H9 (cell line): Measurements from ENCODE around the gene PYDC1. TPM values are rescaled to one million over a fixed set of nuclear protein-coding genes. Genes with fewer than 3 reads are reported as not detected.

Source experiments
- DNase-seq: peaks from one replicate; pipeline ENCODE4 v3.0.0-alpha.2; 2017
- H2AFZ ChIP-seq: one replicate; pipeline ENCODE4 v1.6.1; 2013; ENCODE audit warnings: mild to moderate bottlenecking, low read length, control low read depth, moderate library complexity
- H2AK5ac ChIP-seq: 2 replicates; pipeline ENCODE4 v1.6.1; 2013; ENCODE audit warnings: low read length, control low read depth, mixed read lengths; ENCODE audit not compliant: insufficient read length
- H2BK120ac ChIP-seq: one replicate; pipeline ENCODE4 v1.6.1; 2013; ENCODE audit warnings: low read depth, mild to moderate bottlenecking, low read length, control low read depth, inconsistent platforms; ENCODE audit not compliant: poor library complexity, severe bottlenecking
- H2BK12ac ChIP-seq: 2 replicates; pipeline ENCODE4 v1.6.1; 2013; ENCODE audit warnings: low read length, control low read depth, mixed read lengths, low read depth; ENCODE audit not compliant: insufficient read length
- H2BK15ac ChIP-seq: 2 replicates; pipeline ENCODE4 v1.6.1; 2013; ENCODE audit warnings: low read depth, low read length, control low read depth
- H2BK20ac ChIP-seq: one replicate; pipeline ENCODE4 v1.6.1; 2013; ENCODE audit warnings: low read depth, mild to moderate bottlenecking, low read length, control low read depth, inconsistent platforms; ENCODE audit not compliant: poor library complexity, severe bottlenecking
- H2BK5ac ChIP-seq: 2 replicates; pipeline ENCODE4 v1.6.1; 2013; ENCODE audit warnings: low read length, control low read depth, mixed read lengths; ENCODE audit not compliant: insufficient read length
- H3K14ac ChIP-seq: 2 replicates; pipeline ENCODE4 v1.6.1; 2013; ENCODE audit warnings: low read length, control low read depth; ENCODE audit not compliant: insufficient read depth
- H3K18ac ChIP-seq: 2 replicates; pipeline ENCODE4 v1.6.1; 2013; ENCODE audit warnings: low read depth, mild to moderate bottlenecking, mixed read lengths, low read length, control low read depth; ENCODE audit not compliant: insufficient read length
- H3K23ac ChIP-seq: 2 replicates; pipeline ENCODE4 v1.6.1; 2013; ENCODE audit warnings: low read length, control low read depth, mixed read lengths, low read depth; ENCODE audit not compliant: insufficient read length
- H3K23me2 ChIP-seq: 2 replicates; pipeline ENCODE4 v1.6.1; 2013; ENCODE audit warnings: low read depth, mild to moderate bottlenecking, mixed read lengths, low read length, control low read depth; ENCODE audit not compliant: insufficient read length, poor library complexity, severe bottlenecking
- H3K27ac ChIP-seq: 2 replicates; pipeline ENCODE4 v1.5.1; 2013; ENCODE audit warnings: low read length, control low read depth, mixed read lengths, low read depth; ENCODE audit not compliant: insufficient read length
- H3K27me3 ChIP-seq: 2 replicates; pipeline ENCODE4 v1.6.1; 2013; ENCODE audit warnings: low read length, control low read depth, inconsistent platforms; ENCODE audit not compliant: insufficient read depth
- H3K4ac ChIP-seq: 2 replicates; pipeline ENCODE4 v1.6.1; 2013; ENCODE audit warnings: low read depth, mild to moderate bottlenecking, control low read depth, inconsistent platforms, low read length, moderate library complexity
- H3K4me1 ChIP-seq: 2 replicates; pipeline ENCODE4 v1.6.1; 2013; ENCODE audit warnings: low read length, control low read depth, inconsistent platforms; ENCODE audit not compliant: insufficient read depth
- H3K4me2 ChIP-seq: 2 replicates; pipeline ENCODE4 v1.6.1; 2013; ENCODE audit warnings: low read length, control low read depth, mixed read lengths; ENCODE audit not compliant: insufficient read length, insufficient read depth
- H3K56ac ChIP-seq: 2 replicates; pipeline ENCODE4 v1.6.1; 2013; ENCODE audit warnings: low read depth, mild to moderate bottlenecking, mixed read lengths, low read length, control low read depth; ENCODE audit not compliant: insufficient read length
- H3K79me1 ChIP-seq: 2 replicates; pipeline ENCODE4 v1.6.1; 2013; ENCODE audit warnings: low read depth, mild to moderate bottlenecking, moderate library complexity, low read length, control low read depth, inconsistent platforms; ENCODE audit not compliant: insufficient read depth, poor library complexity, severe bottlenecking
- H3K79me2 ChIP-seq: 2 replicates; pipeline ENCODE4 v1.6.1; 2013; ENCODE audit warnings: low read length, control low read depth, inconsistent platforms; ENCODE audit not compliant: insufficient read depth
- H3K9ac ChIP-seq: 2 replicates; pipeline ENCODE4 v1.6.1; 2013; ENCODE audit warnings: low read length, control low read depth, mixed read lengths; ENCODE audit not compliant: insufficient read length; ENCODE audit errors: extremely low read depth
- H3K9me3 ChIP-seq: one replicate; pipeline ENCODE4 v1.6.1; 2013; ENCODE audit warnings: low read depth, low read length, inconsistent platforms; ENCODE audit not compliant: control insufficient read depth
- H3T11ph ChIP-seq: one replicate; pipeline ENCODE4 v1.6.1; 2013; ENCODE audit warnings: mild to moderate bottlenecking, low read length, control low read depth, inconsistent platforms
- H4K20me1 ChIP-seq: one replicate; pipeline ENCODE4 v1.6.1; 2013; ENCODE audit not compliant: control insufficient read depth, insufficient read length, insufficient read depth
- H4K5ac ChIP-seq: 2 replicates; pipeline ENCODE4 v1.6.1; 2013; ENCODE audit warnings: low read depth, mild to moderate bottlenecking, mixed read lengths, low read length, control low read depth; ENCODE audit not compliant: insufficient read length
- H4K8ac ChIP-seq: replicated peaks from 2 replicates; pipeline ENCODE4 v1.6.1; 2013; ENCODE audit warnings: low read length, control low read depth, mixed read lengths, low read depth; ENCODE audit not compliant: insufficient read length
- H4K91ac ChIP-seq: 2 replicates; pipeline ENCODE4 v1.6.1; 2013; ENCODE audit warnings: low read depth, mild to moderate bottlenecking, moderate library complexity, mixed read lengths, low read length, control low read depth; ENCODE audit not compliant: insufficient read length
- H3K27ac Mint-ChIP-seq, 3 experiments: 2 replicates in 2 of 3; 3 replicates in 1 of 3; pipeline ENCODE4 v1.8.0; 2020 to 2021; ENCODE audit warnings: mixed read lengths in 3 of 3, mild to moderate bottlenecking in 1 of 3, moderate library complexity in 1 of 3
- H3K27me3 Mint-ChIP-seq: 2 replicates; pipeline ENCODE4 v1.8.0; 2021; ENCODE audit warnings: low read depth, mild to moderate bottlenecking, moderate library complexity, mixed read lengths
- H3K36me3 Mint-ChIP-seq, 3 experiments: 2 replicates in 2 of 3; 3 replicates in 1 of 3; pipeline ENCODE4 v1.8.0; 2020 to 2021; ENCODE audit warnings: low read depth in 3 of 3, mixed read lengths in 3 of 3; ENCODE audit not compliant: insufficient read depth in 1 of 3
- H3K4me1 Mint-ChIP-seq, 2 experiments: 2 replicates each; pipeline ENCODE4 v1.8.0; 2020; ENCODE audit warnings: mixed read lengths in 2 of 2
- H3K4me3 Mint-ChIP-seq, 2 experiments: 2 replicates in 1 of 2; 3 replicates in 1 of 2; pipeline ENCODE4 v1.8.0; 2020 to 2021; ENCODE audit warnings: mild to moderate bottlenecking in 2 of 2, mixed read lengths in 2 of 2, moderate library complexity in 1 of 2
- H3K9me3 Mint-ChIP-seq, 2 experiments: 2 replicates in 1 of 2; 3 replicates in 1 of 2; pipeline ENCODE4 v1.8.0; 2020; ENCODE audit warnings: mild to moderate bottlenecking in 2 of 2, mixed read lengths in 2 of 2, moderate library complexity in 1 of 2
- WGBS: extraction: QIAGEN DNeasy Blood & Tissue Kit; methylation state at CpG from one replicate; pipeline ENCODE4 v1.1.7; 2013; ENCODE audit warnings: missing lambda C conversion rate, low lambda C conversion rate, mixed read lengths; ENCODE audit not compliant: insufficient read length; ENCODE audit errors: extremely low coverage; 5-methylcytosine and 5-hydroxymethylcytosine counted together
- total RNA-seq: library from RNA; stranded (reverse); gene quantifications from 2 replicates; pipeline ENCODE4 v1.2.1, GENCODE V29; 2021
- TF ChIP-seq, protein P1 (sequence below): fragments of 200-600 bp; sonication (generic); conservative IDR thresholded peaks from 3 replicates; pipeline ENCODE4 v1.8.0; 2021; ENCODE audit warnings: antibody characterized with exemption, mild to moderate bottlenecking

PYDC1 gene
- total RNA-seq, 1 experiment from 2014 or later = 0.70 TPM

DNA sequence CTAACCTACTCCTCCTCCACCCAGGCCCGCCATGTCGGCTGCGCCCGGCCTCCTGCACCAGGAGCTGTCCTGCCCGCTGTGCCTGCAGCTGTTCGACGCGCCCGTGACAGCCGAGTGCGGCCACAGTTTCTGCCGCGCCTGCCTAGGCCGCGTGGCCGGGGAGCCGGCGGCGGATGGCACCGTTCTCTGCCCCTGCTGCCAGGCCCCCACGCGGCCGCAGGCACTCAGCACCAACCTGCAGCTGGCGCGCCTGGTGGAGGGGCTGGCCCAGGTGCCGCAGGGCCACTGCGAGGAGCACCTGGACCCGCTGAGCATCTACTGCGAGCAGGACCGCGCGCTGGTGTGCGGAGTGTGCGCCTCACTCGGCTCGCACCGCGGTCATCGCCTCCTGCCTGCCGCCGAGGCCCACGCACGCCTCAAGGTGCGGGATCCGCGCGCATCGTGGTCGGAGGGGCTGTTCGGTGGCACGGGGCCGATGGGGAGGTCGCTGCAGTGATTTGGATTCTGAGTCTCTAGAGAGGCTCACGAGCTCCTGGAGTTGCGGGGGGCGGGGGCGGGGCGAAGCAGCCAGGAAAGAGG, 2.1 kb downstream of the PYDC1 start:
- Histone ChIP-seq H3K4me2 (peak overlapping the region; percentile 72), H3K4ac (no peak overlapping the region), H3K23me2 (peaks cover 26% of the 10 kb centered on the region), H2BK20ac (no peak overlapping the region), H2AK5ac (no peak overlapping the region), H2AFZ (no peak overlapping the region), H2BK12ac (no peak overlapping the region), H3K27me3 (peaks cover 15% of the 10 kb centered on the region; the same call in 1 of the 2 replicates), H3K23ac (no peak overlapping the region), H4K91ac (no peak overlapping the region), H3K27ac (no peak overlapping the region), H3K79me1 (no peaks in the 10 kb centered on the region), H3K9me3 (no peaks in the 10 kb centered on the region), H3K79me2 (no peaks in the 10 kb centered on the region), H3K56ac (no peak overlapping the region), H3K9ac (no peak overlapping the region), H2BK15ac (no peak overlapping the region), H4K8ac (no peak overlapping the region), H4K5ac (no peak overlapping the region), H2BK120ac (no peak overlapping the region), H4K20me1 (no peaks in the 10 kb centered on the region), H3T11ph (no peak overlapping the region), H3K14ac (peak overlapping the region; percentile 10), H2BK5ac (no peak overlapping the region), H3K4me1 (no peaks in the 10 kb centered on the region), H3K18ac (peak overlapping the region; percentile 49)
- H3K27ac Mint-ChIP-seq = peak overlapping the region in 1 of 3 experiments; percentile 55; a peak in 1 of 7 replicates
- no peaks in the 10 kb centered on the region; a peak in 1 of 7 replicates for H3K36me3 Mint-ChIP-seq
- peaks cover 70% of the 10 kb centered on the region for H3K27me3 Mint-ChIP-seq
- no peaks in the 10 kb centered on the region; a peak in 1 of 5 replicates for H3K9me3 Mint-ChIP-seq
- DNase-seq = peak; percentile 45
- H3K4me1 Mint-ChIP-seq = peaks cover 23 to 24% of the 10 kb centered on the region in 2 experiments
- TF ChIP-seq, protein P1, sequence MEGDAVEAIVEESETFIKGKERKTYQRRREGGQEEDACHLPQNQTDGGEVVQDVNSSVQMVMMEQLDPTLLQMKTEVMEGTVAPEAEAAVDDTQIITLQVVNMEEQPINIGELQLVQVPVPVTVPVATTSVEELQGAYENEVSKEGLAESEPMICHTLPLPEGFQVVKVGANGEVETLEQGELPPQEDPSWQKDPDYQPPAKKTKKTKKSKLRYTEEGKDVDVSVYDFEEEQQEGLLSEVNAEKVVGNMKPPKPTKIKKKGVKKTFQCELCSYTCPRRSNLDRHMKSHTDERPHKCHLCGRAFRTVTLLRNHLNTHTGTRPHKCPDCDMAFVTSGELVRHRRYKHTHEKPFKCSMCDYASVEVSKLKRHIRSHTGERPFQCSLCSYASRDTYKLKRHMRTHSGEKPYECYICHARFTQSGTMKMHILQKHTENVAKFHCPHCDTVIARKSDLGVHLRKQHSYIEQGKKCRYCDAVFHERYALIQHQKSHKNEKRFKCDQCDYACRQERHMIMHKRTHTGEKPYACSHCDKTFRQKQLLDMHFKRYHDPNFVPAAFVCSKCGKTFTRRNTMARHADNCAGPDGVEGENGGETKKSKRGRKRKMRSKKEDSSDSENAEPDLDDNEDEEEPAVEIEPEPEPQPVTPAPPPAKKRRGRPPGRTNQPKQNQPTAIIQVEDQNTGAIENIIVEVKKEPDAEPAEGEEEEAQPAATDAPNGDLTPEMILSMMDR = no peak; the same call in 2 of the 3 replicates
- peak overlapping the region; percentile 66 to 84 for H3K4me3 Mint-ChIP-seq
- WGBS = no CpG with 5 or more reads among the region's 58 CpGs
